Spleen (tissue), 11 donors: Measurements from ENCODE around the gene NUP155. TPM values are rescaled to one million over a fixed set of nuclear protein-coding genes. Genes with fewer than 3 reads are reported as not detected.
A peak's percentile ranks its signal among the peaks of the same experiment; 100 is the strongest.
"Not testable (repeated sequence)": the region's sequence is repeated elsewhere in the genome, so short reads cannot be mapped to it uniquely, and the experiment has no call there.

Experiments used
- DNase-seq: peaks from one replicate; pipeline ENCODE4 v3.0.0-alpha.2; 2020
- H3K27ac ChIP-seq, 8 donors: fragments of 200-600 bp; sonication (generic) in 7 of 8; 1 replicate in 4 of 8; 2 replicates in 4 of 8; pipeline versions ENCODE4 v1.5.0 to v1.8.0; 2016 to 2021; ENCODE audit warnings: inconsistent platforms in 4 of 8, mild to moderate bottlenecking in 4 of 8, moderate library complexity in 1 of 8
- H3K27me3 ChIP-seq, 7 donors: fragments of 200-600 bp; sonication (generic) in 6 of 7; replicated peaks in 1 of 7; 1 replicate in 4 of 7; 2 replicates in 3 of 7; pipeline versions ENCODE4 v1.5.0 to v1.8.0; 2016 to 2021; ENCODE audit warnings: inconsistent platforms in 3 of 7, mild to moderate bottlenecking in 1 of 7
- H3K36me3 ChIP-seq, 6 donors: fragments of 200-600 bp; sonication (generic) in 5 of 6; 1 replicate in 4 of 6; 2 replicates in 2 of 6; pipeline versions ENCODE4 v1.5.0 to v1.8.0; 2016 to 2021; ENCODE audit warnings: inconsistent platforms in 2 of 6
- H3K4me1 ChIP-seq, 6 donors: fragments of 200-600 bp; sonication (generic) in 5 of 6; 1 replicate in 3 of 6; 2 replicates in 3 of 6; pipeline versions ENCODE4 v1.5.0 to v1.8.0; 2016 to 2021; ENCODE audit warnings: inconsistent platforms in 3 of 6
- H3K4me3 ChIP-seq, 8 donors: fragments of 200-600 bp; sonication (generic) in 7 of 8; 1 replicate in 4 of 8; 2 replicates in 4 of 8; pipeline versions ENCODE4 v1.5.0 to v1.8.0; 2016 to 2021; ENCODE audit warnings: inconsistent platforms in 4 of 8, mild to moderate bottlenecking in 4 of 8, moderate library complexity in 2 of 8
- H3K9me3 ChIP-seq, 8 donors: fragments of 200-600 bp; sonication (generic) in 7 of 8; 1 replicate in 4 of 8; 2 replicates in 4 of 8; pipeline versions ENCODE4 v1.5.0 to v1.8.0; 2016 to 2021; ENCODE audit warnings: inconsistent platforms in 4 of 8
- CTCF ChIP-seq, 11 experiments: fragments of 200-600 bp in 7 of 11; fragments of 450-650 bp in 4 of 11; sonication (generic) in 4 of 11; IDR thresholded peaks in 8 of 11; conservative IDR thresholded peaks in 3 of 11; 1 replicate in 7 of 11; 2 replicates in 4 of 11; pipeline versions ENCODE4 v1.4.0 to v1.8.0; 2016 to 2021; ENCODE audit warnings: antibody characterized with exemption in 11 of 11, inconsistent platforms in 4 of 11, mild to moderate bottlenecking in 1 of 11
- POLR2A ChIP-seq, 3 donors: fragments of 450-650 bp; IDR thresholded peaks; one replicate each; pipeline ENCODE4 v1.5.1; 2017; ENCODE audit warnings: antibody characterized with exemption in 3 of 3, mild to moderate bottlenecking in 1 of 3
- POLR2AphosphoS5 ChIP-seq, 3 donors: sonication (generic); formaldehyde crosslinking; IDR thresholded peaks; one replicate each; pipeline ENCODE4 v1.5.1; 2017; ENCODE audit warnings: antibody characterized with exemption in 3 of 3
- WGBS, 5 donors: extraction: QIAGEN DNeasy Blood & Tissue Kit in 3 of 5; methylation state at CpG; one replicate each; pipeline versions ENCODE4 v1.1.5 to v1.1.7; 2013 to 2018; 5-methylcytosine and 5-hydroxymethylcytosine counted together
- intact Hi-C: fragments of 100-400 bp; cut with DNase I; formaldehyde crosslinking; loops from one replicate; pipeline ENCODE4 v1.15.0; 2023; ENCODE audit warnings: low total_unique reads
- polyA plus RNA-seq, 3 donors: library from polyadenylated mRNA; stranded (reverse); fragments of 200-250 nt; gene quantifications; one replicate each; pipeline ENCODE4 v1.2.1, GENCODE V29; 2013
- total RNA-seq, 7 donors: library from RNA; depleted of rRNA in 3 of 7; stranded (reverse); fragments of >200 nt in 3 of 7; fragmentation: NEBNext Ultra II Directional in 4 of 7; extraction: Animal tissue kit (Norgen Biotek cat#: 25700) in 4 of 7; gene quantifications; one replicate each; pipeline versions ENCODE4 v1.1.0 to v1.2.1, GENCODE V29; 2016 to 2021
- donor health status: healthy with polysubstance abuse.
- donor health status: DM: no; HTN: no; CAD: no; lungs with moderate emphysema.
- donor health status: DM: no; HTN: no; CAD: no.
- donor health status: Bipolar disorder and iron deficiency.
- donor health status: healthy.
- donor health status: DM: no; HTN: no; CAD: no.
- donor health status: DM: yes; HTN: yes; CAD: no.

NUP155 gene
- total and polyA plus RNA-seq, 10 donors, result 2.9 to 28.8 (median 23.8) TPM

- H3K4me1 ChIP-seq, result peaks cover 0 to 26% (median 17%) of the 10 kb centered on the region in 6 donors
- H3K27me3 ChIP-seq, result no peaks in the 10 kb centered on the region
- H3K4me3 ChIP-seq, result no peak overlapping the region
- no peak overlapping the region for H3K27ac ChIP-seq
- 83 to 91% (median 87%) methylated on average over 3 of the region's 3 CpGs for WGBS, 5 donors
- H3K9me3 ChIP-seq, result no peaks in the 10 kb centered on the region
- no peak for DNase-seq
- TF ChIP-seq POLR2AphosphoS5 (IDR thresholded peaks at IDR 0.05) (no peak), CTCF (IDR thresholded peaks at IDR 0.05 in 8 of 11, conservative IDR thresholded peaks at IDR 0.05 in 3 of 11) (no peak), POLR2A (IDR thresholded peaks at IDR 0.05) (no peak)
- no peaks in the 10 kb centered on the region for H3K36me3 ChIP-seq
- intact Hi-C loops, result no loop called here
Measured at GRCh38 chr5:37375091-37375490, 4.2 kb upstream of the NUP155 start.

- no peaks in the 10 kb centered on the region for H3K27me3 ChIP-seq
- peaks cover 0 to 20% (median 0%) of the 10 kb centered on the region in 6 donors for H3K36me3 ChIP-seq
- H3K4me1 ChIP-seq, result peaks cover 19 to 59% (median 45%) of the 10 kb centered on the region in 6 donors
- intact Hi-C loops, result no loop called here
- DNase-seq, result no peak
- H3K27ac ChIP-seq, result peak overlapping the region; percentile 30 to 91 (median 84)
- no peaks in the 10 kb centered on the region for H3K9me3 ChIP-seq
- peak overlapping the region; percentile 73 to 97 (median 92) for H3K4me3 ChIP-seq
- TF ChIP-seq POLR2AphosphoS5 (IDR thresholded peaks at IDR 0.05) (no peak), CTCF (IDR thresholded peaks at IDR 0.05 in 8 of 11, conservative IDR thresholded peaks at IDR 0.05 in 3 of 11) (no peak), POLR2A (IDR thresholded peaks at IDR 0.05) (no peak)
- WGBS, 5 donors, result 0 to 2% (median 0%) methylated on average over 7 of the region's 7 CpGs
Measured at GRCh38 chr5:37370550-37370863, 399 bp downstream of the NUP155 start.

- Histone ChIP-seq H3K4me3 (no peak overlapping the region), H3K36me3 (peaks cover 6 to 98% (median 74%) of the 10 kb centered on the region in 6 donors), H3K4me1 (no peaks in the 10 kb centered on the region), H3K27me3 (no peaks in the 10 kb centered on the region), H3K27ac (no peak overlapping the region), H3K9me3 (no peaks in the 10 kb centered on the region)
- peak; percentile 17 for DNase-seq
- 95 to 99% (median 98%) methylated on average over 6 of the region's 6 CpGs for WGBS, 5 donors
- intact Hi-C loops, result no loop called here
- no peak for TF ChIP-seq POLR2AphosphoS5 (IDR thresholded peaks at IDR 0.05)
- TF ChIP-seq CTCF (IDR thresholded peaks at IDR 0.05 in 8 of 11, conservative IDR thresholded peaks at IDR 0.05 in 3 of 11), result no peak
- TF ChIP-seq POLR2A (IDR thresholded peaks at IDR 0.05), result no peak
Measured at GRCh38 chr5:37355161-37355560, 15.7 kb downstream of the NUP155 start.

- H3K4me3 ChIP-seq, H3K4me1 ChIP-seq, intact Hi-C loops, H3K9me3 ChIP-seq, H3K27ac ChIP-seq, H3K27me3 ChIP-seq: not testable (repeated sequence)
- DNase-seq, result peak; percentile 44
- WGBS, 5 donors, result 96 to 99% (median 98%) methylated on average over 18 of the region's 18 CpGs
- H3K36me3 ChIP-seq, result peaks cover 4 to 100% (median 93%) of the 10 kb centered on the region in 6 donors
Measured at GRCh38 chr5:37342741-37343140, 28.2 kb downstream of the NUP155 start.

GRCh38 chr5:37334754-37335153 is 36.2 kb downstream of the NUP155 start:
- WGBS, 5 donors, result 92 to 96% (median 95%) methylated on average over 12 of the region's 12 CpGs
- H3K4me3 ChIP-seq, H3K27ac ChIP-seq, DNase-seq, intact Hi-C loops, H3K4me1 ChIP-seq, H3K9me3 ChIP-seq, H3K27me3 ChIP-seq: not testable (repeated sequence)
- peaks cover 0 to 100% (median 79%) of the 10 kb centered on the region in 6 donors for H3K36me3 ChIP-seq
